Amygdala (tissue), 56 donors: ENCODE measurements around the gene BLOC1S4.
"Not testable (repeated sequence)": the region's sequence is repeated elsewhere in the genome, so short reads cannot be mapped to it uniquely, and the experiment has no call there.

Source experiments
- DNase-seq, 56 donors: peaks; one replicate each; lab custom pipeline; 2025; lab: John Stamatoyannopoulos, UW

BLOC1S4 gene

GRCh38 chr4:6715704-6716017 lies 313 bp upstream of the BLOC1S4 start:
- no peak for DNase-seq

- no peak for DNase-seq
These were observed 1.1 kb downstream of the BLOC1S4 start for GRCh38 chr4:6716958-6717655.

GRCh38 chr4:6718932-6719610 lies 3.1 kb downstream of the BLOC1S4 start:
- no peak for DNase-seq

DNA sequence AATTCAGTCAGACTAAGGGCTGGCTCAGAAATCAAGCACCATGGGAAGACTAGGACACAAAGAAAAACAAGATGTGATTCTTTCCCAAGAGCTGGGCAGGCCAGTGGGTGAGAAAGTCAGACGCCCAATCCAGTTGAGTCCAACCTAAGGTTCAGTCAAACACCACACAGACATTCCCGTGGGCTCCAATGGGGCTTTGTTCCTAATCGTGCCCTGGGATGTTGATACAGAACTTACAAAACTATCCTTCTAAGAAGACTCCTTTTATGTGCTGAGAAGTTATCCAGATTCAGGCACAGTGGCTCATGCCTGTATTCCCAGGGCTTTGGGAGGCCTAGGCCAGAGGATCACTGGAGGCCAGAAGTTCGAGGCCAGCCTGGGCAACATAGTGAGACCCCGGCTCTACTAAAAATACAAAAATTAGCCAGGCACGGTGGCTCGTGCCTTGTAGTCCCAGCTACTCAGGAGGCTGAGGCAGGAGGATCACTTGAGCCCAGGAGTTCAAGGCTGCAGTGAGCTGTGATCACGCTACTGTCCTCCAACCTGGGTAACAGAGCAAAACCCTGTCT lies 3.7 kb downstream of the BLOC1S4 start:
- no peak for DNase-seq

DNA sequence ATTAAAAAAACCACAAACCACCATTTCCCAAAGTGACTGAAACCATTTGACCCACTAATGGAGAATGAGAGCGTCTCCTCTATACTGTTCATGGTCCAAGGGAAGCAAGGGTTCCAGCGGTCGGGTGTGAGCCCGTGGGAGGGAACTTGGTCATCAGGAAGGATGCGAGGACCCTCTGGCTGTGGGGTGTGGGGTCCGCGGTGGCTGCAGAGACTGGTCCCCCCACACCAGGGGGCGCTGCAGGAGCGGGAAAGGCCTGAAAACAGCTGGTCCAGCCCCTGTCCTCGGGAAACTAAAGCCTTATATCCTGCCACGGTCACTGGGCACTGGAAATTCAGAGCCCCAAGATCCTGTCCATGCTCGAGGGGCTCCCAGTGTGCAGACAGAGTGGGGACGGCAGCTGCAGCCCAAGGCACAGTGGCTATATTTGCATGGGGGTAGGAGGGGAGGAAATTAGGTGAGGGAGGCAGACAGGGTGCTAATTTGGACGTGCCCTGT lies 4.3 kb downstream of the BLOC1S4 start:
- peak in 51 of 56 donors; percentile 26 to 88 (median 71) for DNase-seq

DNA sequence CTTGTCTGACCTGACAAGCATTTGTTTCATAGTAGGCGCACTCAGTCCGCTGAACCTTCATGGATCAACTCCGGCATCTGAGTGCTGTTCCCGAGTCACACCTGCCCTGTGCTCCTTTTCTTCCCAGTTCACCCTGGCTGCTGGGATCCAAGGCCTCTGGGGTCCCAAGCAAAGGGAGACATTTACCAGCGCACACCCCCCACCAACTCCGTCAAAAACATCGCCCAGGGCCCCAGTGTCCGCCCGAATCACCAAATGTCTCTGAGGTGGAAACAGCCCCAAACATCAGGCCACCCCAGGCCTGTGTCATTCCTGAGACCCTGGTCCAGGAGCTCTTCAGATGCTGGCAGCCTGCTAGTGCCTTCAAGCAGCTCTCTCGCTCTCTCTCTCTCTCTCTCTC lies 5.1 kb downstream of the BLOC1S4 start:
- no peak for DNase-seq

DNA sequence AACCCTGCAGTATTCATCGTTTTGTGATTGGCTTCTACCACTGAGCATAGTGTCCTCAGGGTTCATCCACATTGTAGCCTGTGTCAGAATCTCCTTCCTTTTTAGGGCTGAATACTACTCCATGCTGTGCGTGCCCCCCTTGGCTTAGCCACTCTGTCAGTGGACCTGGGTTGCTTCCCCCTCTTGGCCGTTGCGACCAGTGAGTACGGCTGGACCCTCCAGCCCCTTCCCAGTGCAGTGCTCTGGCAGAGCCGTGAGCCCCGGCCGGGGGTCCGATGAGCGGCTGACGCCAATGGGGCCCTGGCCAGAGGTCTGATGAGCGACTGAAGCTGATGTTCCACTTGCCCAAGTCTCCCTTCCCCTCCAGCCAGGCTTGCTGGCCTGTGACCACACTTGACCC lies 6.9 kb downstream of the BLOC1S4 start:
- no peak for DNase-seq

GRCh38 chr4:6723851-6724250 lies 7.9 kb downstream of the BLOC1S4 start:
- DNase-seq, result no peak

DNA sequence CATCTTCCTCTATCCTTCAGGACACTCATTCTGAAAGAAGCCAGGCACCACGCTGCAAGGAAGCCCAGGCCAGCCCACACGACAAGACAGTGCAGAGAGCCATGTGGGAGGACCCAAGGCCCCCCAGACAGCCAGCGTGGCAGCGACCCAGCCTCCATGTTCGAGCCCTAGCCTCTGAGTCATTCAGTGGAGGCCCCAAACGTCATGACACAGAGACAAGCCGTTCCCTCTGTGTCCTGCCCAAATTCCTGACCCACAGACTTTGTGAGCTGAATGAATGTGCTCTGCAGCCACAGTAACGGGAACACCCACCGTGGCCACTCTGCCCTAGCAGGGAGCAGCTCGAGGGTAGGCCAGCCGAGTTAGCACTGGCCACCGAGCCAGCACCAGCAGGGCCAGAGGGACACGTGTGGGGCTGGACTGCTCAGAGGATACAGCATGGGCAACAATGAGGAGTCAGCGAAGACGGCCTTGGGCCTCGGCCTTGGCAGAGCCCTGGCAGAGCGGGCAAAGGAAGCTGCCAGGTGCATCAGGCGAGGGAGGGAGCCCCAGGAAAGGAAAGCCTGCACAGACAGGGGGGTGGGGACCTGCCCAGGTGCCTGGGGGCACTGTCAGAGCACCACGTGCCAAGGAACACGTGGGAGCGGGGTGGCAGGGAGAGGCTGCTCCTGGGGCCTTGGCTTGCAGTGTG lies 8.6 kb downstream of the BLOC1S4 start:
- DNase-seq, result peak in 6 of 56 donors; percentile 25 to 57 (median 40)

GRCh38 chr4:6725427-6725961 lies 9.5 kb downstream of the BLOC1S4 start:
- DNase-seq, result not testable (repeated sequence)

DNA sequence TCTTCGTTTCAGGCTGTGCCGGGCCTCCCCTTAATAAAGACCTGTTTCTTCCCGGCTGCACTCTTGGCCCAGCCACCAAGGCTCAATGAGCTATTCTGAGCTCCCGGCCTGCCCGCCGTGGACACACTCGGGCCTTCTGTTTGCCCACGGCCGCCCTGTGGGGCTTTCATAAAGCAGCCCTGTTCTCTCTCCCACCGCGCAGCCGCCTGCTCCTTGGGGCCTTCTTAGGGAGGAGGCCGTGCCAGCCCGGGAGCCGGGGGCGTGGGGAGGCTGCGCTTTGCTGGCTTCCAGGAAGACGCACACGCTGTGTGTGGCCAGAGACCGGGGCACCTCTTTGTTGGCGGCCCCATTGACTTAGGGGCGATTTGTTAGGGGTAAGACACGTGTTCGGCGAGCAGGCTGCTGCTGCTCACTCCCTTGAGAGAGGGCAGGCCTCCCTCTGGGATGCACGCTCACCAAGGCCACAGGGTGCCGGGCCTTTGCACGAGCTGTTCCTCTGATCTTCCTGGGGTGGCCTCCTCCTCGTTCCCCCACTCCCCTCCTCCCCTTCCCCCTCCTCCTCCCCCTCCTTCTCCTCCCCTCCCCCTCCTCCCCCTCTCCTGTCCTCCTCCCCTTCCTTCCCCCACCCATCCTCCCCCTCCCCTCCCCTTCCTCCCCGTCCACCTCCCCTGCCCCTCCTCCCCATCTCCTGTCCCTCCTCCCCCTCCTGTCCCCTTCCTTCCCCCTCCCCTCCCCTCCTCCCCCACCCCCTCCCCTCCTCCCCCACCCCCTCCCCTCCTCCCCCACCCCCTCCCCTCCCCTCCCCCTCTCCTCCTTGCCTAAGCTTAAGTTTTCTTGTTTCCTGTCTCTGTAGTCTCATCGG lies 11.3 kb downstream of the BLOC1S4 start:
- peak in 55 of 56 donors; percentile 36 to 95 (median 83) for DNase-seq

DNA sequence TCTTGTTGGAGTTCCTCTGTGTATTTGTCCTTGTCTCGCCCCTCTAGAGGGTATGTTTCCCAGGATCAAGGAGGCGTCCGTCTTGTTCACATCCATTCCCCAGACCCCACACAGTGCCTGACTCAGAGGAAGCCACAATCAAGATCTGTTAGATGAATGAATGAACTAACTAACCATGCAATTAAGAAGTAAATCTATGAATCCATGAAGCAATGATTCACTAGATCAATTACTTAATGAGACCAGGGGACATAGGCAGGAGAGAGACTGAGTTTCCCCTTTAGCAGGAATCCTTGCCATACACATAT lies 11.9 kb downstream of the BLOC1S4 start:
- DNase-seq, result no peak

DNA sequence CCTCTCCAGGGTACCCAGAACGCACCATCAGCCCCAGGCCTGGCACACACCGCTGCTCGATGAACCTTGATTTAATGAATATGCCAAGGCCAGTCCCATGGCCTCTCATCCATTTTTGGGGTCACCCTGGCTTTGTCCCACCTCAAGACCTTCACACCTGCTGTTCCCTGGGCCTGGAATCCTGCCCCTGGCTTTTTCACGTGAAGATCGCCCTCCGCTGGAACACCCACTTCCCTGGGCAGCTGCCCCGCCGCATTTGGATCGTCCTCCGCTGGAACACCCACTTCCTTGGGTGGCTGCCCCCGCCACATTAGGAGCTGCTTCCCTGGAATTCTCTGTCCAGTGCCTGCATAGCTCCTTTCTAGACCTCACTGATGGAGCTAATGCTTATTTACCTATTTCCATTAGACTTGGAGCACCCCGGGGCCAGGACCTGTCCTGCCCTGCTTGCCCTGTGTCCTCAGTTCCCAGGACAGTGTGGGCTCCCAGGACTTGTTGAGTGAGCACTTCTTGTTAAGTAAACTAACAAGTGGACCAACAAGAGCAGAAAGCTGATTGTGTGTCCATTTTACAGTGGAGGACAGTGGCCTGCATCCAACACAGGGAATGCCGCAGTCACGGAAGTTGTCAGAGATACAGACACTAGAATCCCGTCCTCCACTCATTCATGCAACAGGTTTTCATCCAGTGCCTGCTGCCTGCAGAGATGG lies 12.5 kb downstream of the BLOC1S4 start:
- no peak for DNase-seq

DNA sequence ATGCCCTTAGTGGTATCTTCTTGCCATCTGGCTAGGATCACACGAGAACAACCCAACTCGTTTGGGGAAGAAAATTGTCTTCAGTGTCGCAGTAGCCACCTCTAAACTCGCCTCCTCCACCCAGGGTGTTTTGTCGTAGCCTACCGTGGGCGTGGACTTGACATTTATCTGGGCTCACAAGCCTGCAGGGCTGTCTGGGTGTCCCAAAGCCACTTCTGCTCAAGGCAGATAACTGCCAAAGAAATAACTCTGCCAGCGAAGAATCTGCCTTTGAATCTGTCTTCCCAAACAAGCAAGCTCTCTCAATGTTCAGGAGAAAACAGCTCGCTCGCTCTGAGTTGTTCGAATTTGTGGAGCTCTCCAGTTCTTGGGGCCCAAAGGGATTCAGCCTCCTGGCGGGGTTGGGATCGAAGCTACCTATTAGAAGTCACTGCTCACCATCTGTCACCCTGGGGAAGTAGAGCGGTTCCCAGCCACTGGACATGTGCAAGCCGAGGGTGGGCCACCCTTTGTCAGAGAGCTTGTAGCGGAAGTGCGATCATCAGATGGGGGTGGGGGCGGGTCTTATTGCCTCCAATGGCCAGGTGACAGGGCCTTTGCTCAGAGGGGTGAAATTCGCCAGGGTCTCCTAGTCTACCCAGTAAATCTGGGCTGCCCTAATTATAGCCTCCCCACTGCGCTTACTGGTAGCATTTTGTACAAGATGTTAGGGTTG lies 14.8 kb downstream of the BLOC1S4 start:
- peak in 1 of 56 donors; percentile 40 for DNase-seq

DNA sequence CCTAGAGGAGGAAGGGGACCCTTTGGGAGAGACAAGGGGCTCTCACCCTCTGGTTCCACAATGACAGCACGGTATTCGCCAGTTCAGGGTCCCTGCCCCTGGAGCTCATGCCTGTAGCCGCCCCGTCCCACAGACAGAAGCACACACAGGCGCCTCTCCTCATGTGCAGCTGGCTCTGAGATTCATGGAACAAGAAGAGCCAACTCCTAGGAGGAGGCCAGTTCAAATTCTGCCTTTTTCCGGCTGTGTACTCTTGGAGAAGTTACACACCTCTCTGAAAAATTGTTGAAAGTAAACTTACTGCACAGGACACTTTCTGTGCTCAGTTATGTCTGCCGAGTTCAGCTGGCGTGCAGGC lies 15.3 kb downstream of the BLOC1S4 start:
- no peak for DNase-seq

GRCh38 chr4:6731780-6732179 lies 15.8 kb downstream of the BLOC1S4 start:
- DNase-seq, result no peak

- DNase-seq, result peak in 34 of 56 donors; percentile 27 to 84 (median 54)
These were observed 16.7 kb downstream of the BLOC1S4 start for GRCh38 chr4:6732441-6733357.
